Right hindlimb (tissue), 1 donor: ENCODE measurements around the gene KCNMA1.
A peak's percentile ranks its signal among the peaks of the same experiment; 100 is the strongest.

Source experiments
- DNase-seq: peaks from one replicate; pipeline ENCODE4 v3.0.0-alpha.2; 2018

The KCNMA1 gene

DNA sequence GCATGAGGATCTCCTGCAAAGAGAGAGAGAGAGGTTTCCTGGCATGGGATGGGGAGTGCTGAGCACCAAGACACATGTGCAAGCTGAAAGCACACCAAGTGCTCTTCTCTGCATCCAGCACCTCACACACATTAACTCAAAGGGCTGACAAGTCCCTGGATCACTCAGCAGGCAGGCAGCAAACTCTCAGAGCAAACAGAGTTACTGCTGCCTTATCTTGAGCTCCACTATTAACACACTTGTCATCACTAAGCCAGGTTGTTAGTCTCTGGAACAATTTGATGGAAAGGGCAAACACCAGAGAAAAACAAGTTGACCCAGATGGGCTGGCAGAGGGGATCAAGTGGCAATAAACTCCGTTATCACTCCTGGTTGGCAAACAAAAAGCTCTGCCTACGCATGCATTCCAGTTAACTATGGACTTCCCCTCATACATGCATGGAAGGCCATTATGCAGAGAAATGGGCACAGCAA, 349.9 kb downstream of the KCNMA1 start:
- DNase-seq, result peak; percentile 44

DNA sequence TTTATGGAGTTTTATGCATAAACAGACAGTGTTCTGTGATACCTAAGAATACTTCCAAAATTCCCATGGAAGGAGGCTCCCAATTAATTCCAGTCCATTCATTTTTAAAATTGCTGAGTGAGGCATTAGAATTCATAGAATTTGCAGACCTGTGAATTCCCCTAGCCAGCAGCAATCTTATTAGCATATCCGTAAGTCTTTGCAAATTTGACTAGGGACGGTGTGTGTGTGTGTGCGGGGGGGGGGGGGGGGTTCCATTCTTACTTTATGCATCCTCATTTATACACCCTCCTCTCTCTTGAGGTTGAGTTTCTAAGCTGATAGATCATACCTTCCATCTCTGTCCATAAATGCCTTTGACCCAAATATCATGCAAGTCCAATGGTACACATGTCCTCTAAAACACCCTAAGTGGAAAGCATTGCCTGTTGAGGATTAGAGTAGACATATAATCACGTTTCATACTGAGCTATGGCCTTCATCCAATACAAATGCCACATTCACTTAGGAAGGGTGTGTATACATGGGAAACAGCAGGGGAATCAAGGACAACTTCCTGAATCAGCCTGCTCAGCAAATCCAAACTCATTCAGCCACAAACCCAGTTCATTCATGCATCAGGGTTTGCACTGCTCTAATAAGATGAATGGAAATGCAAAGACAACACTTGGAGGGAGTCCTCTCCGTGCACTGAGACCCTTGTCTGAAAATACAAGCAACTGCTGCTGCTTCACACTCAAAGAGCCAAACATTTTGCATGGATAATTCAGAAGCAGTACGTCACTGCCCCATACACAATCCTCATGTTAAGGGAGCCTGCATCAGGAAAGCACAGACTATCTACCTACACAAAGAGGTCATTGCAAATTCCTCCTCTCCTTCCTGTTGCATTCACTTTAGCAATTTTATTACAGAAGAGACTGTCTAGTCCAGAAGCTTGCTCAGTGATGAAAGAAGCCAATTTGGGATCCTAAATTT, 350.8 kb downstream of the KCNMA1 start:
- no peak for DNase-seq

DNA sequence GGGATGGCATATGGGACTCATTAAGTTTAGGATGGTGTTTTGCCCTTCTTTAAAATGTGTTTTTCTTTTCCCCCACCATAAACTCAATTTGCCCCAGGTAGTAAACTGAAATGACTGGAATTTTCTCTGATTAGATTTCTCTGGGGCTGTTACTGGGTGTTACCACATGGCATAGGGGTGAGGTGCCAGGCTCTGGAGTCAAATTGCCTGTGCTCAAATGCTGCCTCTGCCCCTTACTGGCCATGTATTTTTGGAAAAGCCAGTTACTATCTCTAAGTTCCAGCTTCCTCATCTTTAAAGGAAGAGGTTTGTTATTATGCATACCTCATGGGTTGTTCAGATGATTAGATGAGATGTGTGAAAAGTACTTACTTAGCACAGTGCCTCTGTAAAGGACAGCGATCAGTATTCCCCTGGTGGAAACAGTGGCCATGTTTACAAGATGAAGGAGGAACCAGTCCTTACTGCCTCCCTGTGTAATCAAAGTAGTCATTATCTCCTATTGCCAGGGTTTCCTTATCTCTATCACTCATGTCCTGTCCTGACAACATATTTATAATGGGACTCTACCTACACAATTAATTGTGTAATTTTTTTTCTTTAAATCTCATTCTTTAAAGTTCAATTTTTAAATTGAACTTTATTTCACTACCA, 352.0 kb downstream of the KCNMA1 start:
- DNase-seq, result no peak

GRCh38 chr10:77284797-77285196, 352.8 kb downstream of the KCNMA1 start:
- no peak for DNase-seq

DNA sequence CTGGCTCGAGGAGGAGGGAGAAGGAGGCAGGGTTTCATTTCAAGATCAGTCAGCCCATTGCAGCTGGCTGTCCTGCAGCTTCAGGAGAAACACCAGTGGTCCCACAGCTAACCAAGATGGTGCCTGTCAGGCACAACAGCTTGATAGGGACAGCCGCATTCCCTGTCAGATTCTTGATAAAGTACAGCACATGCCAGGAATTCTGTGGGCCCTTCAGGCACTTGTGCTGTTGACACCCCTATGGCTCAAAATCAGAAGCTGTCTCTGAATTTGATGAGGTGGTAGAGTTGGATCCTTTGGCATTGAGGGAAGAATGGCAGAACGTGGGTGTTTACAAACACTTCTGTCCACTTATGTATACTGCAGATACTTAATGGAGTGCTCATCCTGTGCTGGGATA, 354.3 kb downstream of the KCNMA1 start:
- DNase-seq, result no peak

DNA sequence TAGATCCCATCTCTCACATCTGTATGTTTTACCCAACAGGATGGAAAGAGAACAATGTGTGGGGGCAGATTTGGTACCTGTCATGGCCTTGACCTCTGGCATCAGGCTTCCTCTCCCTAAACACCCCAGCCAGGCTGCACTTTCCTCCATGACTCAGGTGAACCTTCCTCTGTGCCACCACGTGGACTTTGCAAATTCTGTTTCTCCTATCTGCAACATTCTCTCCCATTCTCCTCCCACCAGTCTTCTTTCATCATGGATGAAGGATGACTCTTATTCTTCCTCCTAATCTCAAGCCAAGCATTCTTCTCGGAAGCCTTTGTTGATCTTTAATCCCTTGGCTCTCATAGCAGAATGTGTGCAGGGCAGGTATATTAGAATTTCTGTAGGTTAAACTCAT, 355.4 kb downstream of the KCNMA1 start:
- no peak for DNase-seq

- DNase-seq, result no peak
Observed at GRCh38 chr10:77281719-77282118, 355.9 kb downstream of the KCNMA1 start.

DNA sequence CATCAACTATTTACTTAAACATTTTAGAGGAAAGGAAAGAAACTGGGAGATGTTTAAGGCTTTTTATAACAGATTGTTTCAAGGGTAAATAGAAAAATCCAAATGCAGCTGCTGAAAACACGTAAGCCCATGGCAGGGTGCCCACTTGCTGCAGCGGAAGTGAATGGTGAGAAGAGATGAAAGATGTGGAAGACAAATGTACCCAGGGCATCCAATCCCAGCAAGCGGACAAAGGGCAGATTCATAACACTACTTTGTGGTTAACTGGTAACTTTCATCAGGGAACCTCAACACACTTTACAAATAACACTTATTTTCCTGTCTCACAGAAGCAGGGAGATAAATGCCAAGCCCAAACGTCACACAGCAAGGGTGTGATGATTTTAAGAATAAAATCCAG, 358.4 kb downstream of the KCNMA1 start:
- no peak for DNase-seq

- no peak for DNase-seq
Observed at GRCh38 chr10:77274046-77274795, 363.4 kb downstream of the KCNMA1 start.

DNA sequence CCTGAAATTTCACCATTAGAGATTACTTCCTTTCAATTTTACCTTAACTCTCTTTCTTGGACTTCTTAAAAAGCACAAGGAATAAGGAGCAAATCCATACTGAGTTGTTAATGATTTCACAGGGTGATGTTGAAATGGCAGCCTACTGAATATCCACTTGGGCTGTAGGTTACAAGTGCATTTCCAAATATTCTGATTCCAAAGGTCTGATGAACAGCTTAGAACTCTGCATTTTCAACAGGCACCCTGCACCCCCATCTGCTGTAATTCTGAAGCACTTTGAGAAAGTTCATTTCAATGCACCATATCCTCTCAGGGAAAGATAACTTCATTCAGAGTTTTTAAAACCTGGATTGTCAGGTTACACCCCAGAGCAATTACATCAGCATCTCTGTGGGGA, 368.4 kb downstream of the KCNMA1 start:
- DNase-seq, result no peak

GRCh38 chr10:77268721-77269120, 368.9 kb downstream of the KCNMA1 start:
- DNase-seq, result no peak

GRCh38 chr10:77267703-77268675, 369.6 kb downstream of the KCNMA1 start:
- DNase-seq, result no peak

DNA sequence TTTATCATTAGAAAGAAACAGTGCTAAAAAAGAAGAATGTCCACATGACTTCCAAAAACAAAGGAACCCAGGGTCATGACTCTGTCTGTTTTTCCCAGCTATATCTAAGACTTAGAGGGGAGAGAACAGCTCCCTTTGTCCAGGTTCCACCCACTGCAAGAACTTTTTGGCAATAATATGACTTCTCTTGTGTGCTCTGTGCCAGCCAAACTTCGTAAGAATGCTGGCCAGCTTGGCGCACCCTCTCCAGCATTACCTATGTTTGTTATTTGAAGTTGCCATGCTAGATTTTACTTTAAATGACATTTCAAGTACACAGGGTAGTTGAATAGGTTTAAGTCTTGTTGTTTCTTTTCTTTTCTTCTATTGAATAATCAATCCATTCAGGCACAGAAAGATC, 371.4 kb downstream of the KCNMA1 start:
- no peak for DNase-seq

GRCh38 chr10:77264527-77264926, 373.1 kb downstream of the KCNMA1 start:
- DNase-seq, result no peak

GRCh38 chr10:77264107-77264506, 373.5 kb downstream of the KCNMA1 start:
- DNase-seq, result no peak

- DNase-seq, result no peak
Observed at GRCh38 chr10:77263700-77264099, 373.9 kb downstream of the KCNMA1 start.

DNA sequence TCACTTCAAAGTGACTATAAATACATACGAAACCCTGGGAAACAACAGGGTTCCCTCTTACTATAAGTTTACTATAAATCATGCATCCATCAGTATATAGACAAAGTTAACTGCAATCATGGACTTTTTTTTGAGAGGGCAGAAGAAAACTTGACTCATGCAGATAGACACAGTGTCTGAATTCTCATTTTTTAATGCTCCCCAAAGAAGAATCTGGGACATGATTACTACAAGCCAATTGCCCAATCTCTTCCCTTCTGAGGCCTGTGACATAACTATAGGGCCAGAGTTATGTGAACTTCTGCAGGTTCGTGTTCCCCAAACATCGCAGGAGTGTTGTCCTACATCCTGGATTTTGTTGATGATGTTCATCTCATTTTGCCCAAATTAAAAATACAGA, 376.5 kb downstream of the KCNMA1 start:
- no peak for DNase-seq

GRCh38 chr10:77259171-77259874, 378.3 kb downstream of the KCNMA1 start:
- no peak for DNase-seq

- no peak for DNase-seq
Observed at GRCh38 chr10:77256346-77256745, 381.3 kb downstream of the KCNMA1 start.

DNA sequence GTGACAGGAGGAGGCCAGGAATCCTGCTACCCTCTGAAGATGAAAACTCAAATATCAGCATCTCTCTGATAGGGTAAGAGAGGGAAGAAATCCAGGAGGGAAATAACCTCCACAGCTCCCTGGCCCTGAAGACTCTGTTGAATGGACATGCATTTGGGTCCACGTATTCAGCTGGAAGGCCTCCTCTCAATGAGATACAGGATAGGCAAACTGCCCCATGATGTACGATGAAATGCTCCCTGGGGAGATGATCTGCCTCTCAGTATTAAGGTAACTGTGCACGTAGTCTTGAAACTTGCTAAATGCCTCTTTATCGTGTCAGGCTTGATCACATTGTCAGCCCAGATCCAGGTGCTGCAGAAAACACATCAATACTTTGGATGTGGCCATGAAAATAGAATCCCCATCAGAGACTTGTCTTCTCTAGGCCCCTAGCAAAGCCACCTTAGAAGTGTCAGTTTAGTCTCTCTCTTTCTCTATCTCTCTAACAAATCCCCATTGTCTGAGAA, 384.0 kb downstream of the KCNMA1 start:
- no peak for DNase-seq

DNA sequence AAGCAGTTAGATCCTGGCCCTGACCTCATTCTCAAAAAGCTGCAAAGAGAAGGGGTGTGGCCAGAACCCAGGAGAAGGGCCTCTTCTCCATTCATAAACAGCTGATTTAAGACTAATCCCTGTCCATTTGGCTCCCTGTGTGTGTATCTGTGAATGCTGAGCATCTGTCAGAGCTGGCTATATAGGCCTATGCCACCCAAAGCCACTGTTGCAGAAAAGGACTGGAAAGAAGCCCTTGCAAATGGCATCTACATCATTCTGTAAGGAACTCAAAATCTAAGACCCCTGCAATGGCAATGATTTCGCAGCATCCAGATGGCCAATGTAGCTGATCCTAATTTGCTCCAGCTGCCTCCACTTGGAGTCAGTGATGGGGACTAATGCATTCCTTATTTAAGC, 384.5 kb downstream of the KCNMA1 start:
- no peak for DNase-seq
